Endothelial cell of umbilical vein (primary cell): ENCODE measurements around the gene CD151. TPM values are rescaled to one million over a fixed set of nuclear protein-coding genes. Genes with fewer than 3 reads are reported as not detected.

Experiments used
- BruUV-seq: library from RNA; stranded (reverse); fragments of 400-500 nt; replicated peaks from 2 replicates; lab custom pipeline; 2021; lab: Mats Ljungman, UMichigan
- CTCF ChIA-PET: fragments of 300-600, 350-600 bp; sonication (Branson Sonifier 250); formaldehyde crosslinking; loops from one replicate; lab custom pipeline; 2021; ENCODE audit warnings: antibody characterized with exemption, inconsistent platforms; lab: Charles Lee
- POLR2A ChIA-PET: fragments of 300-600, 350-600 bp; sonication (Branson Sonifier 250); formaldehyde crosslinking; loops from one replicate; lab custom pipeline; 2021; ENCODE audit warnings: antibody characterized with exemption, inconsistent platforms; lab: Charles Lee
- DNase-seq: peaks from one replicate; pipeline ENCODE4 v3.0.0-alpha.2; 2011; ENCODE audit warnings: low read depth, low spot score
- FAIRE-seq: peaks from 2 replicates; lab custom pipeline; 2011; peaks lifted over from hg19 to GRCh38; lab: Jason Lieb, UNC
- H2AFZ ChIP-seq: 2 replicates; pipeline ENCODE4 v1.6.0; 2012; ENCODE audit warnings: low read depth, low read length, control low read depth, inconsistent platforms
- H3K27ac ChIP-seq: 2 replicates; pipeline ENCODE4 v1.5.1; 2011; ENCODE audit warnings: low read depth, mild to moderate bottlenecking, control low read depth, low read length, moderate library complexity; ENCODE audit not compliant: insufficient read depth
- H3K27me3 ChIP-seq, 2 experiments: 2 replicates each; pipeline versions ENCODE4 v1.6.0 to v1.6.1; 2011; ENCODE audit warnings: low read length in 2 of 2, mixed read lengths in 1 of 2; ENCODE audit not compliant: control insufficient read depth in 2 of 2, insufficient read depth in 2 of 2
- H3K36me3 ChIP-seq, 2 experiments: 2 replicates in 1 of 2; 3 replicates in 1 of 2; pipeline ENCODE4 v1.5.1; 2011; ENCODE audit warnings: low read length in 2 of 2, mild to moderate bottlenecking in 1 of 2, moderate library complexity in 1 of 2; ENCODE audit not compliant: control insufficient read depth in 2 of 2, insufficient read depth in 2 of 2; ENCODE audit errors: extremely low read depth in 1 of 2
- H3K4me1 ChIP-seq: 3 replicates; pipeline ENCODE4 v1.5.1; 2011; ENCODE audit warnings: mild to moderate bottlenecking, low read length; ENCODE audit not compliant: control insufficient read depth, insufficient read depth; ENCODE audit errors: extremely low read depth
- H3K4me2 ChIP-seq: 2 replicates; pipeline ENCODE4 v1.6.1; 2011; ENCODE audit warnings: low read length, control low read depth, mixed read lengths; ENCODE audit not compliant: insufficient read depth
- H3K4me3 ChIP-seq, 3 experiments: fragments of 200-600 bp in 1 of 3; sonication (generic), shearing (Covaris generic) in 1 of 3; replicated peaks in 1 of 3; 2 replicates each; pipeline ENCODE4 v1.5.1; 2011 to 2016; ENCODE audit warnings: control low read depth in 3 of 3, low read length in 3 of 3, mild to moderate bottlenecking in 2 of 3, inconsistent platforms in 1 of 3, low read depth in 1 of 3, moderate library complexity in 1 of 3; ENCODE audit not compliant: insufficient read depth in 1 of 3
- H3K79me2 ChIP-seq: 2 replicates; pipeline ENCODE4 v1.6.0; 2012; ENCODE audit warnings: low read length, inconsistent platforms; ENCODE audit not compliant: control insufficient read depth, insufficient read depth
- H3K9ac ChIP-seq: replicated peaks from 2 replicates; pipeline ENCODE3; 2011; ENCODE audit warnings: low read length, control low read depth; ENCODE audit not compliant: insufficient read depth; ENCODE audit errors: extremely low read depth
- H3K9me1 ChIP-seq: replicated peaks from 3 replicates; pipeline ENCODE4 v1.6.0; 2011; ENCODE audit warnings: mild to moderate bottlenecking, low read length; ENCODE audit not compliant: control insufficient read depth, insufficient read depth; ENCODE audit errors: extremely low read depth
- H3K9me3 ChIP-seq: replicated peaks from 2 replicates; pipeline ENCODE4 v1.5.1; 2012; ENCODE audit warnings: low read length, inconsistent platforms; ENCODE audit not compliant: control insufficient read depth, insufficient read depth
- H4K20me1 ChIP-seq: replicated peaks from 2 replicates; pipeline ENCODE3; 2011; ENCODE audit warnings: mild to moderate bottlenecking, low read length; ENCODE audit not compliant: control insufficient read depth, insufficient read depth; ENCODE audit errors: extremely low read depth
- EZH2 ChIP-seq: IDR thresholded peaks from 2 replicates; pipeline ENCODE4 v1.6.1; 2012; ENCODE audit warnings: borderline replicate concordance, low read depth, mild to moderate bottlenecking, moderate library complexity, low read length, inconsistent platforms; ENCODE audit not compliant: severe bottlenecking
- JUN ChIP-seq: IDR thresholded peaks from 2 replicates; pipeline ENCODE4 v1.6.1; 2011; ENCODE audit warnings: borderline replicate concordance, low read depth; ENCODE audit not compliant: insufficient read length, insufficient read depth
- POLR2A ChIP-seq: IDR thresholded peaks from 2 replicates; pipeline ENCODE4 v1.6.1; 2012; ENCODE audit warnings: low read depth, mild to moderate bottlenecking, control low read depth, low read length
- dilution Hi-C: fragments of 300-500 bp; cut with MboI; formaldehyde crosslinking; loops from one replicate; pipeline ENCODE4 v1.15.0; 2019; ENCODE audit warnings: low sequenced_read_pairs; ENCODE audit not compliant: extremely low pct_ligation_motif_present
- intact Hi-C: fragments of 100-400 bp; cut with micrococcal nuclease; formaldehyde crosslinking; loops from one replicate; pipeline ENCODE4 v1.10.0; 2022
- polyA plus RNA-seq, 4 experiments: library from polyadenylated mRNA; depleted of rRNA in 3 of 4; stranded (reverse) in 3 of 4; unstranded in 1 of 4; fragments of >200 nt; gene quantifications; 2 replicates each; pipeline versions ENCODE4 v1.2.1 to v1.2.3, GENCODE V29; 2011 to 2012; ENCODE audit warnings: missing spikeins in 1 of 4
- total RNA-seq: library from RNA; stranded (reverse); gene quantifications from 2 replicates; pipeline ENCODE4 v1.2.3, GENCODE V29; 2021

Gene CD151
- total and polyA plus RNA-seq, 2 donors (not counting 3 experiments of a cell fraction or from before 2014, with no cell fraction given): 515 to 1,090 TPM

DNA sequence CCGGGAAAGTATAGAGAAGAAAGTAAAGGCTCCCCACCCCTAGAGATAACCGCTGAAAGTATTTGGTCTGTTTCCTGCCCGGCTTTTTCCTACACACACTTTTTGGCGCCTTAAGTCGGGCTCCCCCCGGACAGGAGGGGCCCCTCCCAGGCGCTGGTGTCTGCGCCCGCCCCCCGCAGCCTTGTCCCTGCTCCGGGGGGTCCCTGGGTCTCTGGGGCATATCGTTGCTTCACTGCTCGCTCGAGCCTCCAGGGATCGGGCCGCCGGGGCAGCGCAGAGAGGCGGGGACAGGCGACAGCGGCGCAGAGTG, 6.0 kb upstream of the CD151 start:
- ChIA-PET POLR2A (no interaction called here), CTCF (no interaction called here)
- Histone ChIP-seq H3K79me2 (peaks cover 4% of the 10 kb centered on the region), H3K4me1 (peaks cover 34% of the 10 kb centered on the region), H3K27me3 (no peaks in the 10 kb centered on the region), H3K27ac (no peak overlapping the region), H3K36me3 (peaks cover 4 to 13% of the 10 kb centered on the region in 2 experiments), H3K4me2 (peak overlapping the region; percentile 37), H3K9ac (no peak overlapping the region), H4K20me1 (no peaks in the 10 kb centered on the region), H3K9me3 (no peaks in the 10 kb centered on the region), H3K9me1 (no peaks in the 10 kb centered on the region), H2AFZ (peak overlapping the region; percentile 52), H3K4me3 (peak overlapping the region; percentile 2 to 23 (median 19))
- dilution Hi-C loops (no loop called here), intact Hi-C loops (no loop called here)
- no TSS peak for BruUV-seq
- FAIRE-seq: no peak
- TF ChIP-seq JUN (no peak), POLR2A (no peak)
- no peak for DNase-seq

DNA sequence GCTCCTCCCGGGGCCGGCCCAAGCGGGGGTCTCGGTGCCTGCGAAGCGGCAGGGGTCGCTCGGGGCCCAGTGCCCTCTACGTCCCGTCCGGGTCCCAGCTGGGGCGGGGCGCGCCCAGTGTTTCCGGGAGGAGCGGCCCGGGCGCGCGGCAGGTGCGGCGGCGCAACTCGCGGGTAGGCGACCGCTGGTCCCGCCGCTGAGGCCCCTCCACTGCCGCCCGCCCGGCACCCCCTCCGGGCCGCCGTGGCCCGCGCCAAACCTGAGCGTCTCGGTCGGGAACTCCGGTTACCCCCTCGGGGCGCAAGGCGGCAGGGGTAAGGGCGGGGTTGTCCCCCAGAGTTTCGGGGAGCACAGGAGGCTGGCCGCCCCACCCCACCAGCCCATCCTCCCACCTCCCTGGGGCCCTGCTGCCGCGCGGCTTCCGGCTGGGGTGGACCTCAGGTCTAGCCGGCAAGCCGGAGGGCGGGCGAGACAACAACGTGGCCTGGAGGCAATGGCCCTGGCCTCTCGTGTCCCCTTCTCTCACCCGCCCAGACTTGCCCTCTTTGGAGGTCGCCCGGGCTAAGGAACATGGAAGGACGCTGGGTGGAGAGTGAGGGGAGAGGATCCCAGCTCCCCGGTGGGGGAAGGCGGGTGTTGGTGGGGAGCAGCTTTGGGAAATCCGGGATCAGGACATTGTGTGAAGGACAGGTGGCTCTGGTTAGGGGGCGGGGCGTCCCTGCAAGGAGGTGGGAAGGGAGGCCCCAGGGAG, 5.4 kb upstream of the CD151 start:
- H3K9ac ChIP-seq: no peak overlapping the region
- H3K4me3 ChIP-seq: peak overlapping the region; percentile 2 to 23 (median 19)
- no peak for TF ChIP-seq EZH2
- peak; percentile 5 for TF ChIP-seq POLR2A
- H3K27ac ChIP-seq: no peak overlapping the region
- no peaks in the 10 kb centered on the region for H3K9me1 ChIP-seq
- peaks cover 38% of the 10 kb centered on the region for H3K4me1 ChIP-seq
- peak overlapping the region; percentile 37 for H3K4me2 ChIP-seq
- no peak for DNase-seq
- H3K27me3 ChIP-seq: no peaks in the 10 kb centered on the region
- no peaks in the 10 kb centered on the region for H3K9me3 ChIP-seq
- POLR2A ChIA-PET: no interaction called here
- no peak for FAIRE-seq
- no TSS peak for BruUV-seq
- intact Hi-C loops (no loop called here), dilution Hi-C loops (no loop called here)
- CTCF ChIA-PET: no interaction called here
- H3K79me2 ChIP-seq: peaks cover 1% of the 10 kb centered on the region
- H3K36me3 ChIP-seq: peaks cover 4 to 11% of the 10 kb centered on the region in 2 experiments
- H2AFZ ChIP-seq: peak overlapping the region; percentile 52
- H4K20me1 ChIP-seq: no peaks in the 10 kb centered on the region
